ENCODE results near the gene PUS1. TPM values are rescaled to one million over a fixed set of nuclear protein-coding genes. Genes with fewer than 3 reads are reported as not detected.

The PUS1 gene
- total and polyA plus RNA-seq, 2 of the 8 experiments (the other 6 are each of a cell fraction or from before 2014, with no cell fraction given): 48.1 to 81.2 TPM

DNA sequence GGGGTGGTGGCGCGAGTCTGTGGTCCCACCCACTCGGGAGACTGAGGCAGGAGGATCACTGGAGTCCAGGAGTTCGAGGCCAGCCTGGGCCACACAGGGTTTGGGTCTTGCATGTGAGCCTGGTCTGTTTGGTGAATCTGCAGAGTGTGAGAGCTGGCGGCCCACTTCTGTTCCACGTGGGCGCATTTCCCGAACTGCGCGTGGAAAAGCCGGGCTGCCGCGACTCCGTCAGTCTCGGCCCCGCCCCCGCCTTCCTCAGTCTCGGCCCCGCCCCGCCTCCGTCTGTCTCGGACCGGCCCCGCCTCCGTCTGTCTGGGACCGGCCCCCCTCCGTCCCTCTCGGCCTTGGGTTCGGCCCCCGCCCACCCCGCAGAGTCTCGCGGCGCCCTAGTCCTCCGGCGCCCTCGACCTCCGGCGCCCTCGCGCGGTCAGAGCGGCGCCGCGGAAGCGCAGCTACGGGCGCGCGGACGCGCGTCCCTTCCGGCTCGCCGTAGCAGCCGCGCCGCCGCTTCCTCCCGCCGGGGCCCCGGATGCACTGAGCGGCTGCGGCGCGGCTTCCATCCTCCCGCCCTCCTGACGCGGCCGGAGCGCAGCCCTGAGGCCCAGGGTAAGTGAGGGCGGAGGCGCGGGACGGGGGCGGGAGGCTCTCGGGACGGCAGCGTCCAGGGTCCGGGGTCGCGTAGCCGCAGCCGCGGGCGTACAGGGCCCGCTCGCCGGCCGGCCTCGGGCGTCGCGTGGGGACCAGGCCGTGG, 20.5 kb downstream of the PUS1 start, which contains the start of gene EP400 (continued):
- TF ChIP-seq RNF2 (IDR thresholded peaks at IDR 0.05; ENCODE audit: borderline replicate concordance, low read depth, low read length, missing control alignments, poor library complexity, severe bottlenecking): no peak
- TF ChIP-seq ASH2L (IDR thresholded peaks at IDR 0.05; ENCODE audit: low read length): no peak
- no peak for TF ChIP-seq SP2 (IDR thresholded peaks at IDR 0.05; ENCODE audit: low read length)
- TF ChIP-seq RAD21 (IDR thresholded peaks at IDR 0.05 in 1 of 2, conservative IDR thresholded peaks at IDR 0.05 in 1 of 2; ENCODE audit: low read depth in 2 of 2, low read length in 2 of 2): peak; percentile 40 to 71; a peak in 3 of 4 replicates
- no peak for TF ChIP-seq EZH2 (IDR thresholded peaks at IDR 0.05; ENCODE audit: low read depth, low read length, severe bottlenecking)
- TF ChIP-seq ZNF274 (IDR thresholded peaks at IDR 0.05; ENCODE audit: borderline replicate concordance, extremely low read depth, low read length): no peak
- no peak for TF ChIP-seq TBP (IDR thresholded peaks at IDR 0.05; ENCODE audit: low read depth, low read length)
- TF ChIP-seq SRF (IDR thresholded peaks at IDR 0.05; ENCODE audit: low read depth, low read length): peak; percentile 57; the same call in 1 of the 2 replicates
- peak; percentile 68 for TF ChIP-seq PHF8 (conservative IDR thresholded peaks at IDR 0.05; ENCODE audit: low read depth, low read length)
- TF ChIP-seq KDM5A (IDR thresholded peaks at IDR 0.05; ENCODE audit: low read length): no peak
- TF ChIP-seq TEAD4 (IDR thresholded peaks at IDR 0.05; ENCODE audit: low read depth, low read length): no peak
- 0 out of 2 replicates have a peak, but pooled peaks have one; percentile 10 for TF ChIP-seq EGR1 (IDR thresholded peaks at IDR 0.05; ENCODE audit: borderline replicate concordance, low read depth, low read length)
- peak; percentile 65 for TF ChIP-seq TAF1 (IDR thresholded peaks at IDR 0.05; ENCODE audit: low read depth, low read length)
- no peak for TF ChIP-seq POU5F1 (IDR thresholded peaks at IDR 0.05; ENCODE audit: low read depth, low read length)
- TF ChIP-seq TAF7 (optimal IDR thresholded peaks at IDR 0.05; ENCODE audit: borderline replicate concordance, low read depth, low read length): peak; percentile 41
- 0 out of 3 replicates have a peak, but pooled peaks of 1 of the 2 experiments have one; percentile 57 for TF ChIP-seq EP300 (IDR thresholded peaks at IDR 0.05; ENCODE audit: borderline replicate concordance in 1 of 2, low read depth in 2 of 2, low read length in 2 of 2)
- no peak for TF ChIP-seq BACH1 (IDR thresholded peaks at IDR 0.05; ENCODE audit: low read length)
- TF ChIP-seq CBX5 (IDR thresholded peaks at IDR 0.05; ENCODE audit: low read depth, low read length): no peak
- no peak for TF ChIP-seq SIRT6 (IDR thresholded peaks at IDR 0.05; ENCODE audit: low read length)
- TF ChIP-seq JUND (IDR thresholded peaks at IDR 0.05; ENCODE audit: low read length): no peak
- no peak for TF ChIP-seq CHD1 (IDR thresholded peaks at IDR 0.05; ENCODE audit: low read depth, low read length)
- TF ChIP-seq CTBP2 (IDR thresholded peaks at IDR 0.05; ENCODE audit: borderline replicate concordance, insufficient read depth, insufficient read length, low read length): no peak
- no peak for TF ChIP-seq GTF2F1 (IDR thresholded peaks at IDR 0.05; ENCODE audit: borderline replicate concordance, low read depth, low read length)
- peak; percentile 59; the same call in 1 of the 2 replicates for TF ChIP-seq FOSL1 (IDR thresholded peaks at IDR 0.05; ENCODE audit: insufficient read depth, low read depth, low read length)
